GM18498 (cell line): Measurements from ENCODE around the gene FAM193B.
"Not testable (repeated sequence)": the region's sequence is repeated elsewhere in the genome, so short reads cannot be mapped to it uniquely, and the experiment has no call there.

Experiments used
- ATAC-seq: cut with Tn5 transposase; IDR thresholded peaks from one replicate; pipeline ENCODE4 v1.9.1; 2021; ENCODE audit warnings: mild to moderate bottlenecking, moderate library complexity; ENCODE audit not compliant: unreplicated experiment

Gene FAM193B

DNA sequence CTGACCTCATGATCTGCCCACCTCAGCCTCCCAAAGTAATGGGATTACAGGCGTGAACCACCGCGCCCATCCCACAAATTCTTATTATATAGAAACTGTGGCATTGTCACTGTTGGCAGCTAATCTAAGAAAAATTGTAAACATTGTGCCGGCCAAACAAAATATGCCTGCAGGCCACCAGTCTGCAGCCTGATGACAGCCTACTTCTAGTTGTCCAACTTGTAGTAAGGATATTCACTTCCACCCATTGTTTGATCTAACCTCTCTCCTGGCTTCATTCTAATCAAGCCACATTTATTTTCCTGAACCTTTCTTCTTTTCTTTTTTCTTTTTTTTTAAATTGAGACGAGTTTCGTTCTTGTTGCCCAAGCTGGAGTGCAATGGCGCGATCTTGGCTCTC is 24.0 kb upstream of the FAM193B start:
- ATAC-seq, result no peak

DNA sequence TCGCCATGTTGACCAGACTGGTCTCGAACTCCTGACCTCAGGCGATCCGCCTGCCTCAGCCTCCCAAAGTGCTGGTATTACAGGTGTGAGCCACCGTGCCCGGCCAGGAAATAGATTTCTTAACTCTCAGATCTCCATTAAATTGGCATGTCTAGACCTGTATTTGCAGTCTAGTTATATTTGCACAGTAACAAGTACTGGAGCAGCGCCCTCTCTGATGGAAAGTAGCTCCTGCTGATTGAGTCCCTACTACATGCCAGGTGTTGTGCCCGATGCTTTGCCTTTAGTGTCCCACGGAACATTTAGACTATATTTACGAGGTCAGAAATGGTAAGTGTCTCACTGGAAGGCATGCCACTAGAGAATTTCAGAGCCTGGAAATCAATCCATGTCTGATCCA is 21.8 kb upstream of the FAM193B start:
- ATAC-seq, result no peak

DNA sequence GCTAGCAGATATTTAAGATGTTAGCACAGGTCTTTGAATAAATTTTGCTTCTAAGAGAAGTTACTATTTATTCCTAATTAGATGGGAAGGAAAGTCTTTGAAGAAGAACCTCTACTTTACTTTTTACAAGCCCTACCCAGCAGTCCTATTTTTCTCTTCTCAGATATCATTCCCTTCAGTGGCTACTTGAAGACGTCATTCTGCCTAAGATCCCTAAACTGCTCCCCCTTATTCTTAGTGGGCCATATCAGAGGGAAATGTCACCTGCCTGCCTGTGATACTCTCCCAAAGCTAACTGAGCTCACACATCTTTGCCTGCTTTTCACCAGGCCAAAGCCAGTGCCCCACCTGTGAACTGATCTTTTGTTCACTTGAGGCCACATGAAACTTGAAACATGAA is 21.1 kb upstream of the FAM193B start:
- no peak for ATAC-seq

DNA sequence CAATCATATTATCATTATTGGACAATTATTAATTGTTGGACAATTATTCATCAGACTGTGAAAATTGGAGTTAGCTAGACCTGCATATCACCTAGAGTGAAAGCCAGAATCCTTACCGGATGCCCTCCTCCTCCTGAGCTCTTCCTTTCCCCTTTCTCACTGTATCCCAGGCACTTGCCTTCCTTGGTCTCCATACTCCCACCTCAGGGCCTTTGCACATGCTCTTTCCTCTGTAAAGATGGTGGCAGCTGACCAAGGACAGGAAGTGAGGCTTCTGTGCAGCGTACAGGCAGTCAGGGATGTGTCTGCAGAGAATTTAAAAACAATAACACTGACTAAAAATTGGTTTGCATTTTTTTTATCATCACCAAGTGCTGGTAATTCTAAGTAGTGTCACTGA is 15.5 kb upstream of the FAM193B start:
- ATAC-seq, result no peak

DNA sequence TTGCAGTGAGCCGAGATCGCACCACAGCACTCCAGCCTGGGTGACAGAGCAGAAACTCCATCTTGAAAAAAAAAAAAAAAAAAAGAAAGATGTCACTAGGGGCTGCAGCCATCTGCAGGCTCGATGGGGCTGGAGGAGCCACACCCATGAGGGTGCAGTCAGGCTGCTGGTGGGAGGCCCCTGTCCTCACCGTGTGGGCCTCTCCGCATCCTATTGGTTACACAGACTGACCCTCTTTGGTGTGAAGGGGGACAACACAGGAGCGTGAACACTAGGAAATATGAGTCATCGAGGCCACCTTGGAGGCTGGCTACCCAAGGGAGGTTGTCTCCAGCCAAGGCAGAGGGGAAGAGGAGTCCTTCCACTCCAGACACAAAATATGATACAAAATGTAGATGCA is 14.0 kb upstream of the FAM193B start:
- no peak for ATAC-seq

DNA sequence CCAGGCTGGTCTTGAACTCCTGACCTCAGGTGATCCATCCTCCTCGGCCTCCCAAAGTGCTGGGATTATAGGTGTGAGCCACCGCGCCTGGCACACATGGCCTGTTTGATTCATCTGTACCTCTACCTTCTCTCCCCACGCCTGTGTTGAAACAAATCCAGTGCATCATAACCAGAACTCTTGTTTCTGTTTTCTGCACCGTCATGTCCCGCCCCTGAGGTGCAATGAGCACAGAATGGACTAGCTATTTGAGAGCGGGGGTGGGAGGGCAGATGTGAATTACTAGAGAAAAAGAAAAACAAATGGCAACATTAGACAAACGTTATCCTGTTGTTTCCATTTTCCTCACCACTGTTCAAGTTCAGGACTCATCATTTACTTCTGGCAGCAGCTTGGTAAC is 10.7 kb upstream of the FAM193B start:
- ATAC-seq, result no peak

DNA sequence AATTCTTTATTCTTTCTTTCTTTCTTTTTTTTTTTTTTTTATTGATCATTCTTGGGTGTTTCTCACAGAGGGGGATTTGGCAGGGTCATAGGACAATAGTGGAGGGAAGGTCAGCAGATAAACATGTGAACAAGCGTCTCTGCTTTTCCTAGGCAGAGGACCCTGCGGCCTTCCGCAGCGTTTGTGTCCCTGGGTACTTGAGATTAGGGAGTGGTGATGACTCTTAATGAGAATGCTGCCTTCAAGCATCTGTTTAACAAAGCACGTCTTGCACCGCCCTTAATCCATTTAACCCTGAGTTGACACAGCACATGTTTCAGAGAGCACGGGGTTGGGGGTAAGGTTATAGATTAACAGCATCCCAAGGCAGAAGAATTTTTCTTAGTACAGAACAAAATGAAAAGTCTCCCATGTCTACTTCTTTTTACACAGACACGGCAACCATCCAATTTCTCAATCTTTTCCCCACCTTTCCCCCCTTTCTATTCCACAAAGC is 5.1 kb upstream of the FAM193B start:
- not testable (repeated sequence) for ATAC-seq

DNA sequence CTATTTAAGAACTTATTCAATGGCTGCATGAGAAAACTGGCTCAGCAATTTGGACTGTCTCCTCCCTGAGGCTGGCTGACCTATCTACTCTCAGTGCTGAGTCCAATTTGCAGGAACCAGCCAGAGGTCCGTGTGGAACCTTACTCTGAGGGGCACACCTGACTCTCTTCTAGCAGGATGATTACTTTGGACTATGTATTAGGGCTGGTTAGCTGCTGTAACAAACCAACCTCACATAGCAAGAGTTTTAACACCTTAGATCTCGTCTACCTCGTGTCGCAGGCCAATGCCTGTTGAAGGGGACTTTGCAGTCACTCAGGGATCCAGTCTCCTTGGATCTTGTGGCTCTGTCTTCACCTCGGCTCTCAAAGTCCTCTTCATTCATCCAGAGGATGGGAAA is 3.4 kb upstream of the FAM193B start:
- no peak for ATAC-seq

DNA sequence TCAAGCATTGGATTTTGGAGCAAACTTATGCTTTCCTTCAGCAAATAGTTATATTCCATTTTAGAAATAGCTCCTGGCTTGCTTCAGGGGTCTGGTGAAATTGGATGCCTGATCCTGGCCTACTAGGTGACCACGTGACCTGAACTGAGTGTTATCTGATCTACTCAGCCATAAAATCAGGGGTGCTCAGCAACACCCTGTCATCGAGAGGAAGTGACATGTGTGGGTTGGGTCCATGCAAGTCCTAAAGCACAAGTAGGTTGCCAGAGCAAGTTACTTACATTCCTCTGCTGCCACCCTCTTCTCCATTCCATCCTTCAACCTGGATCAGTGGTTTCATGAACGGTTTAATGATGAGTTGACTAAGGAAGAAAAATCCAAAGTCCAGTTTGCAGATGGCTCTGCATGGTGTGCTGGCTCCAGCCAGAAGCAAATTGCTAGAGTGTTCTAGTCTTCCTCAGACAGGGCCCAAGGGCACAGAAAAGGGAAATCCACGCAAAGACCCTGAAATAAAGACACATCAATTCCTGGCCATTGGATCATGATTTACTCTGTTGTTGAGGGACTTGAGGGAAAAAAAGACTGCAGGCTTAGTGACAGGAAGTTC is 2.8 kb upstream of the FAM193B start:
- no peak for ATAC-seq

DNA sequence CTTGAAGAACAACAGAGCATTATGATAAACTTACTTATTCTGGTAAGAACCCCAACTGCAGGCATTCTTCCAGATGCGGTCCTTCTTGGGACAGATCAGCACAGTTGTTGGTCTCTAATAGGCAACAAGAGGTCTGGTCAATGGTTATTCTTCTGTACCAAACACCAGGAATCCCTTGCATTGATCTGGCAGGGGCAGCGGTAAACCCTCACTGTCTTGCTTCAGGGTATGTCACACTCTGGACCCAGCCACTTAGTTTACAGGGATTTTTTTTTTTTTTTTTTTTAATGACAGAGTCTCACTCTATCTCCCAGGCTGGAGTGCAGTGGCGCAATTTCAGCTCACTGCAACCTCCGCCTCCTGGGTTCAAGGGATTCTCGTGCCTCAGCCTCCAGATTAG is 1.3 kb upstream of the FAM193B start:
- no peak for ATAC-seq

DNA sequence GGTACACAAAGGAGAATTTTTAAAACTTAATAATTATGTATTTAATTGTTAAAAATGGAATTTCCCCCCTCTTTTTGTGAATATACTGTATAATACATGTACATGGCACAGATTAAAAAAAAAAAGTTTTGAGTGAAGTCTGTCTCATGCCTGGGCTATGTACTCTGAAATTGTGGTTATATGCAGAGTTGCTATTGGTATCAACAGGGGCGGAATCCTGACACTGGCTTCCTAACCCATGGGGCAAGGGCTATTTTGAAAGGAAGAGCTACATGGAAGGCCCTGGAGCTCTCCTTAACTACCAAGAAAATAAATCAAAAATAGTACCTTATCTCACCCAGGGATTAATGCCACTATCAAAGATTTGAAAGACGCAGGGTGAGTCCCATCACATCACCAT is 865 bp upstream of the FAM193B start:
- no peak for ATAC-seq

DNA sequence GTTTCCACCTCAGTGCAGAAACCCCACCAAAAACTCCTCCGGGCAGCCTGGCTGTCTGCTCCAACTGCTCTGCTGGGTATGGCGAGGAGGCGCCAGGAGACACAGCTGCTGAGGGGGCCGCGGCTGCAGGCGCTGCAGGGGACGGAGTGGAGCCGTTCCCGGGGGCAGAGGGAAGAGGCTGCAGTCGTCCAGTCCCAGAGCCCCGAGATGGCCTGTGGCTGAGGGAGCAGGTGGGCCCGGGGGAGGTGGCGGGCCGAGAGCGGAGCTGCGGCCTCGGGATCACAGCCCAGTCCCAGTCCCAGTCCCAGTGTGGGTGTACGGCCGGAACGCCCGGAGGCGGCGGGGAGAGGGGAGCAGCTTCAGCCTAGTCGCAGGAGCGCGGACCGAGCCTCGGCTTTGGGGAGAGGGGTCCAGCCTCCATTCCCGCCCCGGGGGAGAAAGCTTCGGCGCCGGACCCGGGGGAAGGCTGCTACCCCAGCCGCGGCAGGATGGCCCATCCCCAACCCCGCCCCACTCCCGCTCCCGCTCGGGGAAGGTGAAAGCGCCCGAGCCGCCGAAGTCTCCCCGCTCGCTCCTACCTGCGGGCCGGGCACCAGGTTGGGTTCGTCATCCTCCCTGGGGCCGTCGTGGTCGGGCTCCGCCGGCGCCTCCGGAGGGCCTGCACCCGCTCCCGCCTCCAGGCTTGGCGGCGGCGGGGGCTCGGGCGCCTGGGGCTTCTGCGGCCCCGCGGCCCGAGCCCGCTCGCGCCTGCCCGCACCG is 513 bp downstream of the FAM193B start:
- peak; percentile 50 for ATAC-seq

DNA sequence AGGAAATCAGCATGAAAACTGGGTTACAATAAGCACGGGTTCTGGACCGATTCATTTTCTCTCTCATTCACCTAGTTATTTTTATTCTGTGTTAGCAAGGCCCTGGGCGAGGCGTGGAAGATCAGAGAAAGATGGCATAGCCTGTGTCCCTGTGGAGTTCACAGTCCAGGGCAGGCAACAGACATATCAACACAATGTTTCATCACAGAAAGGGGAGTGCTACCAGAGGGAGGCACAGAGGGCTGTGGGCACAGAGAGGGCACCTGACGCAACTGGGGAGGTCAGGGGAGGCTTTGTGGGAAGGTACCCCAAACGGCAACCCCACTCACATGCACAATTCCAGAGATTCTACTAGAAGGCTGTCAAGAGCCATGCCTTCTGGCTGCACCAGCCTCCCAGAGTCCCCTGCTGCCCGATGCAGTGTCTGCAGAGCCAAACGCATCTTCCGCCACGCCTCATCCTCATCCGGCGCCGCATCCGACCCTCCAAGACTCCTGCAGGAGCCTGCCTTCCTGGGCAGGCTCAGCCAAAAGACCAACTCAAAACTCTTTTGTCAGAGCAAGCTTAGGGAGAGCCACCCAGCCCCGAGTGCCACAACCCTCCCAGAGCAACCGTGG is 1.4 kb downstream of the FAM193B start:
- ATAC-seq, result no peak

DNA sequence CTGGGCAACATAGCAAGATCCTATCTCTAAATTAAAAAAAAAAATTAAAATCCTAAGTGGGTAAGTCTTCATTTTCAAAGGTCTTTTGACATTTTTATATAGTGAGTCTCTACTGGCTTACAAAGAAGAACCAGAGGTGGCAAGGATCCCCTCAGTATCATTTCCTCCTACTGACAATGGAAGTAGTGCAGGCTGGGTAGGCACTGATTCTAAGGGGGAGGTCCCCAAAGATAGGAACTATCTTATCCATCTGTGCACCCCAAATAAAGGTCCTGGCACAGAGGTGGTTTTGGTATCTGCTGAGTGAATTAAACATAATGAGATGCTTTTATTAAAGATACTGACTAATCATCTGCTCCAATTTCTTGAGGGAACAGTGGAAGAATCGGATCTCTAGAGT is 4.2 kb downstream of the FAM193B start:
- ATAC-seq, result no peak

DNA sequence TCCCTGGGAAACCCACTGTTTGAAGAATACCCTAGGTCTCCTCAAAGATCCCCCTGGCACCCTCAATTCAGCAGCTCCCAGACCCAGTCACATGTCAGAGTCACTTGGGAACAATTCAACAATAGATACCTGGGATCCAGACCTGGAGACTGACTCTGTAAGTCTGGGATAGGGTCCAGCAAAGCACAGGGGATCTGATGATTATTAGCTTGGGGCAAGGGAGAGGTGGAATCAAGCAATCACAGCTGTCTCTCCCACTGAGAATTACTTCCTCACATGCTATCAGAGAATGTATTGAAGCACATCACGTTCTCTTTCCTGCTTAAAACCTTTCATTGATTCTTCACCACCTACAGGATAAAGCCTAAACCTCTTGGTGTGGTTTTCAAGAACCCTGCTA is 5.9 kb downstream of the FAM193B start:
- no peak for ATAC-seq

DNA sequence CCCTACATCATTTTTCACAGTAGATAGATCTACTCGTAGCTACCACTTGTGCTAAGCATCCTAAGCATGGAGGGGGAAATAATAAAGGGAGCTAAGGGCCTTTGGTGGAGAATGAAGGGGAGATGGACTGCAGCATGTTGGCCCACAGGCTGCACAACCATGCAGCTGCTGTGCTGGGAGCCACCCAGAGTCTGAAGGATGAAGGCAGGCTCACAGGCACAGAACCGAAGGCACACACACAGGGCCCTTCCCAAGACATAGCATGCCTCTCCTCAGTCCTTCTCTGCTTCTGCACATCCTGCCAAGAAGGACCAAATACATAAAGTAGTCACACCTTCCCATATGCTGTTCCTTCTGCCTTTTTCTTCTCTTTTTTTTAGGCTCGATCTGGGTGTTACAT is 6.6 kb downstream of the FAM193B start:
- no peak for ATAC-seq

DNA sequence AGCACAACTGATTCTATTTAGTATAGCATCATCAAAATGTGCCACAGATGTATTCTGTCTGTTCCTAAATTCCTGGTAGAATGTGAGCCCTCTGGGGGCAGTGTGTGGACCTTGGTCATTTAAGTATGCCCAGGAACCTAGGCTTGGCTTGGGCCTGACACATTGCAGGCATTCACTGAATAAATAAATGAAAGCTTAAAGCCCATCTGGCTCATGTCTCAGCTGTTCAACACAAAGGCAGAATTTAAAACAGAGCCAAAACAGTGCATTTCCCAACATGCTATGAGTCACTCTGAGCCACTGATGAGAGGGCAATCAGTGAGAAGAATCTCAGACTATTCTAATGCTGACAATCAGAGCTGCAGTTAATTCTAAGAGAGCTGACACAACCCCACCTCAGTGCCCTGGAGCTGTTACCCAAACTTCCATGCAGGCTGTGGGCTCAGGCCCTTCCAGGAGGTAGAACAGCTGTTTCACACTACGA is 8.1 kb downstream of the FAM193B start:
- no peak for ATAC-seq

DNA sequence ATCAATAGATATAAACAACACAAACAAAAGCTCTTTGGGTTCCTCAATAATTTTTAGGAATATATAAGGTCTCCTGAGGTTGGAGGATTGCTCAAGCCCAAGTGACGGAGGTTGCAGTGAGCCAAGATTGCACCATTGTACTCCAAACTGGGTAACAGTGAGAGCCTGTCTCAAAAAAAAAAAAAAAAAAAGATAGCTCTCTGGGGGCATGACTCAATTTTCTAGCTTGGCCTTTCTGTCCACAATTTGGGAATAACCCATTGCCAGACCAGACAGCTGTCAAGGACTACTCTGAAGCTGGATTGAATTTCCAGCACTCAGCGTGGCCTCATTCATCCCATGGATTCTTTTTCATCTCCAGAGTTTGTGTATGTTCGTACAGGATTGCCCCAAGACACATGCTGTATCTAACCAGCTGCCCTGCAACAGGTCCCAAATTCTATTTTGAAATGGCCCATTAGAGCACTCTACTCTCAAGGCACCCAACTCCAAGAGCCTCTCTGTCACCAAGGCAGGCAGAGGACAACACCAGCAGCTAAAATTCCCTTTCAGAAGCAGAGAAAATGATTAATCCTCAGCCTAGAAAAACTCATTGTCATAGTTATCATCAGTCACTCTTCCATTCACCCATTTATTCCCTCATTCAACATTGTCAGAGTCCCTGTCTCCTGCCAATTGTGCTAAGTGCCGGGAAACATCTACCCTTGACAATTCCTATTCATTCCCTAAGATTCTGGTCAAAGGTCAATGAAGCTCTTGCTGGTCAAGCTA is 8.7 kb downstream of the FAM193B start:
- ATAC-seq, result no peak

DNA sequence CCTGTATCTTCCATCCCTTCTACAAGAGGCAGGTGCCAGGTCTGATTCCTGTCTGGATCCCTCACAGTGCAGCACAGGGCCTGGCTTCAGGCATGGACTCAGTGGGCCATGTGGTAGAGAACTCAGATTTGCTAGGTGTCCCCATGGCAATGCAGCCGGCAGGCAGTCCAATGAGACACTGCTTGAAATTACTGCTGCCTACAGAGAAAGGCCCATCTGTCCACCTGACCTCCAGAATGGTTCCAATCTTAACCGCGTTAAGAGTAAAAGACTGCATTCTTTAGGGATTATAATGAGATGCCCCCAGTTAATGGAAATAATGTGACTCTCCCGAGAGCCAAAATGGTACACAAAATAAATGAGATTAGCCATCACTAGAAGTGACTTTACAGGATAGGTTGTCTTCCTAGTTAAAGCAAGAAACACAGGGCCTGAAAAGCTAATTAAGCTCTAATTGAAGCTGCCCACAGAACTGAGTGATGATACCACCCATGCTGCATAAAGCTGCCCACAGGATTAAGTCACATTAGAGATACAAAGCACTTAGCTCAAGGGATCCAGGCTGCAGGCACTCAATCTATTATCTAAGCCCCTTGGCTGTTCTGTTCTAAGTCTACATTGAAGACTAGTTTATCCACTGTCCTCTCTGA is 11.4 kb downstream of the FAM193B start:
- ATAC-seq, result no peak

DNA sequence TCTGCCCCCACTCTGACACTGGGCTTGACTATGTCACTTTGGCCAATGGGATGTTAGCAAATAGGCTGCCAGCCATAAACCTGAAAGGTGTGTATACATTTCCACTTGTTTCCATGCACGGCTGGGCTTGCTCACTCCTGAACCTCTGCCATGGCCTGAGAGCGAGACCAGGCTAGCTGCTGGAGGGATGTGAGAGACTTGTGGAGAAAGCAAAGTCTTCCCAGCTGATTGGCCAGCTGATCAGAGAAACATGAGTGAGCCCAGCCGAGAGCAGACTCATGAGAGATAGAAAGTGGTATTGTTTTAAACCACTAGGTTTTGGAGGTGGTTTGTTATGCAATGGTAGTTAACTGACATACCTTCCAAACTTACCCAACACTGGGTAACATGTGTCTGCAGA is 13.9 kb downstream of the FAM193B start:
- ATAC-seq, result no peak

DNA sequence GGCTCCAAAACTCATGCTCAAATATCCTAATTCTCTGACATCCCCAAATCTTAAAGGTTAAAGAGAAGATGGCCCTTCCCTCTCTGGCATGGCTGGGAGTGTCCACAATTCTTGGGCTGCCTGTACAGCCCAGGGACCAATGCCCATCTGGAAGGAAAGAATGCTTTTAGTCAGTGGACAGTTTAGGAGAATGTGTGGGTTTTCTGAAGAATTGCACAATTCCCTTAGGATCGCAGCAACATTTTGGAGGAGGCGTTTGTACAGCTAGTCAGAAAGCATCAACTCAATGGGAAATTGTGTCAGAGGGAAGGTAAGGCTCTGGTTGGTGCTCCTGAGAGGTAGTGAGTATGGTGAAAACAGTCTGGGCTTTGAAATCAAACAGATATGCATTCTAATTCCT is 15.0 kb downstream of the FAM193B start:
- ATAC-seq, result no peak
